HS-27A (cell line): ENCODE data around the gene NFKBIE.

ENCODE experiments used
- DNase-seq: peaks from one replicate; pipeline ENCODE4 v3.0.0-alpha.2; 2012; ENCODE audit warnings: low read depth, missing footprints

Gene NFKBIE

DNA sequence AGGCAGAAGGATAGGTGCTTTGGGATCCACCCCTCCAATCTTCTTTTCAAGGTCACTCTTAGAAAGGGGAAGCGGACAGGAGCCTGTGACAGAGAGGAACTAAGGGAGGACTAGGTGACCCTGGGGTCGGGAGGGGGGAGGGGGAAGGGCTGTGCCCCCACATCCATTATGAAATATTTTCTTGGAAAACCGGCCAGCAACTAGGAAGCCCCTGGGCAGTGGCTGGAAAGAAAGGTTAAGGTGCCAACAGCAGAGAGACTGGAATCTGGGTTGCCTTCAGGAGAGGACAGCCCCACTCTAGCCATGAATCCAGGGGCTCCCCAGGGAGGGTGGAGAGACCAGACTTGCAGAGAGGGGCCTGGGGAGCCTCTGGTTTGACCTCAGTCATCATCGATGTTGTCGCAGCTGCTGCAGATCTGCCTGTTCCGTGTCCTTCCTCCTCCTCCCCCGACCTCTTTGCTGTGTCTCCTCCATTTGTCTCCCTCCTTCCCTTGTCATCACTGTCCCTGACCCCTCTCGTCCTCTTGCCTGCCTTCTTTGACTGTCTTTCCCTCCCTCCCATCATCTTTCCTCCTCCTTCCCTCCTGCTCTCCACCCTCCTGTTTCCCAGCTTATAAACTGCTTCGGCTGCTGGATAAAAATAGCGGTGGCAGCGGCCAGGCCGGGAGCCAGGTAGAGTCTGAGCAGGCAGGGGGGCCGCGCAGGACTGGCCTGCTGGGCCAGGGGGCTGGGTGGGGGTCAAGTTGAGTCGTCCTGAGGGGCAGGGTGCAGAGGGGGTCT, 38.8 kb downstream of the NFKBIE start:
- DNase-seq = no peak

DNA sequence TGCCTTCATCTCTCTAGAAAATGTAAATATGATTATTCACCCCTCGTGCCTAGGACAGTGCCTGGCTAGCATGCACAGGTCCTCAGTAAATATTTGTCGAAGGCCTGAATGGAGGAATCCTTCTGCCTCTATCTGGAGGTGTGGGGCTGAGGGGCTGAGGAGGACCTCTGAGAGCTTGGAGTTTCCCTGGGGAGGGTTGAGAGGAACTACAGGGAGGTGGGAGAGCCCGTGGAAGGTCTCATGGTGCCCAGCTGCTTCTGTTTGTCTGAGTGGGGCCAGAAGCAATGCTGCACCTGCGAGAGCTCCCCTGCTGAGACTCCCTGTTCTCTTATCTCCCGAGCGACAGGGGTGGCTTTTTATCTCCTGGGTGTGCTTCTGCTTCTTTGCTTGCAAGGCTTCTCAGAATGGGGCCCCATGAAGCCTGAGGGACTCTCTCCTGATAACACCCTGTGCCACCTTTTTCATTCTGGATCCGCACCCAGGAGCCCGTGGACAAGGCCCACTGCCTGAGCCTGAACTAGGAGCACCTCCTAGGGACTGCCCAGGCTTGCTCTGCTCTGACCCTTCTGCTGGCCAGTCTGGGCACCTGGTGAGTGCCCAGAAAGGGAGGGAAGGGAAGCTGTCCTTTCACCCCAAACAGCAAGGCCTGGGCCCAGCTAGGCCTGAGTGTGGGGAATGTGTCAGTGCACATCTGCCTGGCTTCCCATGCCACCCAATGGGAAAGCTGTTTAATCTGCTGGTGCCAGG, 39.6 kb downstream of the NFKBIE start:
- DNase-seq = no peak

DNA sequence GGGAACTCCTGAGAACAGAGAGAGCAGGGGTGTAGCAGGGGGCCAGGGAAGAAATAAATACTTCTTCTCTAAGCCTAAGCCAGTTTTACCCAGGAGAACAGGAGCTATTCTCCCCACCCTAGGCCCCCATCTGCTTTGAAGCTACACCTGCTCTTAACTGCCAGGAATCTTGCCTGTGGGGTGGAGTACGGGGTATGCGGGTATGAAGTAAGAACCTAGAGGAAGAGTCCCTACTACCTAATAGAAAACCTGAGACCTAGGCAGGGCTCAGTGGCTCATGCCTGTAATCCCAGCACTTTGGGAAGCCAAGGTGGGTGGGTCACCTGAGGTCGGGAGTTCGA, 40.4 kb downstream of the NFKBIE start:
- DNase-seq = no peak

DNA sequence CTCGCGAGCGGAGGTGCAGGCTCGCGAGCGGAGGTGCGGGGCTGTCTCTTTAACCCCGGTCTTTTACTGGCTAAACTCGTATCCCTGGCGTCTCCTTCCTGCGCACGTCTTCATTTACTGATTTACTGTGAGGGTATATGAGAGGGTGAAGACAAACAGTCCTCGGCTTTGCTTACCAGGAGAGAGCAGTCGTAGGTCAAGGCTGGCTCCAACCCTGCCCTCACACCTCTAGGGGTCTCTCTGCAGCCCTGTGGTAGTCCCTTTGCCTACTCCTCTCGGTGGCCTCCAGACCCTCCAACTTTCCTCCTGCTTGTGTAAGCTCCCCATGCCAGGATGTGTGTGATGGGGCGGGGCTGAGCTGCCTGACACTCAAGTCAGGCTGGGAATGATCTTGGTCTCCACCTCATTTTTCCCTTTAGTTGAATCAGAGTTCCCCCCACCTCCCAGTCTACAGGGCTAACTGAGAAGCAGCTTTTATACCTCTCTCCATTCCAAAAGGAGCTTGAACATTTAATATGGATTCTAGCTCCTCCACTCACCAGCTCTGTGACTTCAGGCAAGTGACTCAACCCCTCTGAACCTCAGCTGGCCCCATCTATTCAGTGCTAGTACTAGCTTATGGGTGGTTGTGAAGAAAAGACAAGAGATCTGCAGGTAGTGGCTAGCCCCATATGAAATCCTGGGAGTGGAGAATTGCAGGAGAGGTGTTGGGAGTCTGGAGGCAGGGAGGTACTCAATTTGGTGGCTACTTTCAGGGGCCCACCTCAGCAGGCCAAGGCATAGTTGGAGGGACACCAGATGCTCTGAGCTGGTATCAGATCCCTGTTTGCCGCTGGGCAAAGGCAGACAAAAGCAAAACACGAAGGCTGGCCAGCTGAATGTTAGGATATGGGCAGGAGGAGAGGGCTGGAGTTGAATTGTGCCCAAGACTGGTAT, 41.1 kb downstream of the NFKBIE start:
- DNase-seq = no peak

DNA sequence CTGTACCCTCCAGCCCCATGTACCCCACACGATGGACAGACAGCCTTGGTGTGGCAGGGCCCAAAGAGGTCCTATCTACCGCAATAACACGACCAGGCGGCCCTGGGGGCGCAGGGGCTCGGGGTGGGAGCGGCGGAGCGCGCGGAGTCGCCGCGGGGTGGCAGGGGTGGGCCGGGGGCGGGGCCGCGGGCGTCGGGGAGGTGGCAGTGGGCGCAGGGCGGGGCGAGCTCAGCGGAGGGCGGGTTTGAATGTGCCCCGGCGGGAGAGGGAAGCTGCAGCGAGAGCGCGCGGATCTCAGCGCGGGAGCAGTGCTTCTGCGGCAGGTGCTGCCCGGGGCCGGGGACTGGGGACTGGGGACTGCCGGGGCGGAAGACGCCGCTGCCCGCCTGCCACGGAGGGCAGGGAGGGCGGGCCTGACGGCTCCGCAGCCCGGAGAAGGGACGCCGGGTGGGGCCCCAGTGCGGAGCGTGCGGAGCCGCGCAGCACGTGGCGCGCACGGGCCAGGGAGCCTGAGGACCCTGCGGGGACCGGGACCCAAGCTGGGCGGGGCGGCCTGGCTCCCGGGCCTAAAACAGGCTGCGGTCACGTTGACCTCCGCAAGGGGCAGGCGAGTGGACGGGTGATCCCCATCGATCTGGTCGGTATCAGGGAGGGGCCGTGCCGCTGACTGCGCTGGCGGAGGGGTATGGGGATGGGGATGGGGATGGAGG, 41.9 kb downstream of the NFKBIE start, which contains the start of gene SLC29A1:
Gene SLC29A1, plus strand, starts transcription at position 277 of the 710 bp plus-strand sequence. CDS start 3,719 bp downstream, outside the sequence.
- DNase-seq = no peak

DNA sequence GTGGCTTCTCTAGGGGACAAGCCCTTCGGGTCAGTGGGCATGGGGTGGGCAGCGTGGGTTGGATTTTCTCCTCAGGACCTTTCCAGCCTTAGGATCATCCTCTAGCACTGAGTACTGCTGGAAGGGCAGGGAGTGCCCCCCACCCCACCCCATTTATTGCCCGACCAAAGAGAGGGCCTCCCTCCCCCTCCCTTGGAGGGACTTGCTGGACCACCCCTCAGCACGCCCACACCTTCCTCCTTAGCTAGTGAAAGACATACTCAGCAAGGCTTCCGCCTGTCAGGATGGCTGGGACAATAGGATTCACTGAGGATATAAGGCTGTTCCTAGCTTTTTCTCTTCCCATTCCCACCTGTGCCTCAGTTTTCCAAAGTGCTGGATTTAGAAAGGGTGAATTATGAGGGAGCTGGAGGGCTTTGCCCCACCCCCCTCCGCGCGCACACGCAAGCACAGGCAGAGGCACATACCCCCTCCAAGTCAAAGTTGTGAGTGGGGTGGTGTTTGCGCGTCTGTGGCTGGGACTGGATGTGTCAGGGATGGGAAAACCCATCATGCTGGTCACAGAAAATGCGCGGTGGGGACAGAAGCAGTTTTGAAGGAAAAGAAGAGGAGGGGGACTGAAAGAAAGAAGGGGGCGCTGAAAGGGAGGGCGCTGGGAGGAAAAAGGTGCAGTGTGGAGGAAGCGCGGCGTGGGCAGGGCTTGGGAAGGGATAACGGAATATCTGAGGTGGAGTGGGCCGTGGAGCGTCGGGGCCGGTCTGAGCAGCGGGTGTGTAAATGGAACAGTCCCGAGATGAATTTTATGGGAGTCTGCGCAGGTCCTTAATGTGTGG, 42.6 kb downstream of the NFKBIE start:
- no peak for DNase-seq

DNA sequence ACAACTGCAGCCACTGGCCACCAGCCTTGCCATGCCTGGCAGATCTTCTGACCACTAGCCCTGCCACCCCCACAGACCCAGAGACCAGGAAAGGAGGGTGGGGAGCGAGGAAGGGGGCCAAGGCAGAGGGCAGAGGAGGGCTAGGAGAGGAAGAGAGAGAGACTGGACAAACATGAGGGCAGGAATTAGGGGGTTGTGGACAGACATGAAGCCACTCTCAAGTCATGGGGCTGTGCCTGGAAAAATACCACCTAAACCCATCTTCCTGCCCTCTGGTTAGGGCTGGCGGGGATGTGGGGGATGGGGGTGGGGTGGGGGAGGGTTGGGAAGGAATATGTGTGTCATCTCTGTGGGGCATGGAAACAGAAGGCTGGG, 43.4 kb downstream of the NFKBIE start:
- no peak for DNase-seq

DNA sequence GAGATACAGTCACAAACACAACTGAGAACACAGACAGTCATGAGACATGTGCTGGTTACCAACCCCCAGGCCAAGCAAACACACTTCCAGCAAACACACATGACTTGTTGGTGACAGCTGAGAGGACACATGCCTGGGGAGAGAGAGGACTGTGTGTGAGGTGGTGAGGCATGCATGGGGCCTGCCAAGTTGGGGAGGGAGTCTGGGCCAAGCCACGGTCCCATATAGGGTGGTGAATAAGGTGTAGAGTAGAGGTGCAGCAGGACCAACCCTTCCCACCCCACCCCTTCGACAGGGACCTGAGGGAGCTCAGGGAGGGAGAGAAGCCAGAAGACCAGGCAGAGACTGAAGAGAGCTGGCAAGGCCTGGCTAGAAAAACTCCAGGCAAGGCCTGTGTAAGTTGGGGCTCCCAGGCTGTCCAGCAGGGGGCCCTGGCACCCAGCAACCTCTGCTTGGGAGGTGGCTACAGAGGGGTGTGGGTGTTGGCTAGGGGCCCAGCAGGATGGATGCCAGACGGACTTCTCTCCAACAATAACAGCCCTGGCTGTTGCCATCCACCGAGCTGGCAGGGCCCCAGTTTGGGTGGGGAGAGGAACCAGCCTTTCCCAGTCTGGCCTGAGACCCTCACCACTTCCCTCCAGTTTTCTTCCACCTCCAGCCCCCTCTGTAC, 43.9 kb downstream of the NFKBIE start:
- peak; percentile 93 for DNase-seq

DNA sequence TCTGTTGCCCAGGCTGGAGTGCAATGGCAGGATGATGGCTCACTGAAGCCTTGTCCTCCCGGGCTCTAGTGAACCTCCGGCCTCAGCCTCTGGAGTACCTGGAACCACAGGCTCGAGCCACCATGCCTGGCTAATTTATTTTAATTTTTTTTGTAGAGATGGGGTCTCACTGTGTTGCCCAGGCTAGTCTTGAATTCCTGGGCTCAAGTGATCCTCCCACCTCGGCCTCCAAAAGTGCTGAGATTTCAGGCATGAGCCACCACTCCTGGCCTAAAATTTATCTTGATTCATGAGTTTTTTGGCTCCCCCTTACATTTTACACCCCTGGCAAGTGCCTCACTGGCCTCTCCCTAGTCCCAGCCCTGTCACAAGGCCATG, 44.4 kb downstream of the NFKBIE start:
- no peak for DNase-seq

DNA sequence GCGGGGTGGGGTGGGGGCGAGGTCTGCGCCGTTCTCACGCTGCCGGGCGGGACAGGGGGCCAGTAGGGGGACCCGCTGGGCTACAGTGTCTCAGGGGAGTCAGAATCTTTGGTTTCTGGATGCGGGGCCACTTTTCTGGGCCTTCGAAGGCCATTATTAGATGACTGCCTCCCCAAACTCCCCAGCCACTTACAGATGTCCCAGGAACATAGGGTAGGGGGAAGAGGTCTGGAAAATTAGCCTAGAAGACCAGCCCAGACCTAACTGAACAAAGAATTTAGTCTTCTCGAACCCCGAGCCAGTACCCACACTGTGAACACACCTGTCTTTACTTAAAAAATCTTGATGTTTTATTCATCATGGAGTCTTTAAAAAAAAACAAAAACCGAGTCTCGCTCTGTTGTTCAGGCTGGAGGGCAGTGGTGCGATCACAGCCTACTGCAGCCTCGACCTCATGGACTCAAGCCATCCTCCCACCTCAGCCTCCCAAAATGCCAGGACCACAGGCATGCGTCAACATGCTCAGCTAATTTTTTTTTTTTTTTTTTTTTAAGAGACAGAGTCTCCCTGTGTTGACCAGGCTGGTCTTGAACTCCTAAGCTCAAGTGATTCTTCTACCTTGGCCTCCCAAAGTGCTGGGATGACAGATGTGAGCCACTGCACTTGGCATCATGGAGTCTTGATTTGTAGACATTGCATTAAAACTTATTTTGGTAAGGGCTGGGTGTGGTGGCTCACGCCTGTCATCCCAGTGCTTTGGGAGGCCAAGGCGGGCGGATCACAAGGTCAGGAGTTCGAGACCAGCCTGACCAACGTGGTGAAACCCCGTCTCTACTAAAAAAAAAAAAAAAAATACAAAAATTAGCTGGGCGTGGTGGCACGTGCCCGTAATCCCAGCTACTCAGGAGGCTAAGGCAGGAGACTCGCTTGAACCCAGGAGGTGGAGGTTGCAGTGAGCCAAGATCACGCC, 45.3 kb downstream of the NFKBIE start:
- no peak for DNase-seq

DNA sequence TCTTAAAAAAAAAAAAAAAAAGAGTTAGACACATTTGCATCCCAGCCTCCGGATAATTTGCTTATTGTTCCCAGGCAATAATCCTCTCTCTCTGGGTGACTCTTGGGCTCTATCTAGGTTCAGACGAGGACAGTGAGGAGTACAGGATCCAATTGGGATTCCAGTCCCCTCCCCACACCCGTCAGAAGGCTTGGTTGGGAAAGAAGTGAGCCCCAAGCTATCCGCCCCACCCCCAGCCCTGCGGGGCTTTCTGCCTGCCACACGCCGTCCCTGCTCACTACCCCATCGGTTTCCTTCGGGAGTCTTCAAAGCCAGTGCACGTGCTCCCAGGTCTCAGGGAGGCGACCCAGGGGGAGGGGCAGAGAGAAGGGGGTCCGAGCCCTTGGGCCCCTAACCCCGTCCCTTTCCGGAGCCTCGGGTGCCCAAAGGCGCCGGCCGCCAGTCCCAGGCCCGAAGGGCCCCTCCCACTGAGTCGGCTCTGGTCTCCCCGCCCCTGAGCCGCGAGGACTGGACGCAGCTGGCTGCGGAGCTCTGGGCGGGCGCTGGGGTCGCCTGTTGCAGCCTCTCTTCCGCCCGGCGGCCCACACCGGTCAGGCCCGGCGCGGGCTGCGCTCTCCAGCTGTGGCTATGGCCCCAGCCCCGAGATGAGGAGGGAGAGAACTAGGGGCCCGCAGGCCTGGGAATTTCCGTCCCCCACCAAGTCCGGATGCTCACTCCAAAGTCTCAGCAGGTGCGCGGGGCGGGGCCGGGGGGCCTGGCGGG, 46.1 kb downstream of the NFKBIE start:
- DNase-seq = no peak

DNA sequence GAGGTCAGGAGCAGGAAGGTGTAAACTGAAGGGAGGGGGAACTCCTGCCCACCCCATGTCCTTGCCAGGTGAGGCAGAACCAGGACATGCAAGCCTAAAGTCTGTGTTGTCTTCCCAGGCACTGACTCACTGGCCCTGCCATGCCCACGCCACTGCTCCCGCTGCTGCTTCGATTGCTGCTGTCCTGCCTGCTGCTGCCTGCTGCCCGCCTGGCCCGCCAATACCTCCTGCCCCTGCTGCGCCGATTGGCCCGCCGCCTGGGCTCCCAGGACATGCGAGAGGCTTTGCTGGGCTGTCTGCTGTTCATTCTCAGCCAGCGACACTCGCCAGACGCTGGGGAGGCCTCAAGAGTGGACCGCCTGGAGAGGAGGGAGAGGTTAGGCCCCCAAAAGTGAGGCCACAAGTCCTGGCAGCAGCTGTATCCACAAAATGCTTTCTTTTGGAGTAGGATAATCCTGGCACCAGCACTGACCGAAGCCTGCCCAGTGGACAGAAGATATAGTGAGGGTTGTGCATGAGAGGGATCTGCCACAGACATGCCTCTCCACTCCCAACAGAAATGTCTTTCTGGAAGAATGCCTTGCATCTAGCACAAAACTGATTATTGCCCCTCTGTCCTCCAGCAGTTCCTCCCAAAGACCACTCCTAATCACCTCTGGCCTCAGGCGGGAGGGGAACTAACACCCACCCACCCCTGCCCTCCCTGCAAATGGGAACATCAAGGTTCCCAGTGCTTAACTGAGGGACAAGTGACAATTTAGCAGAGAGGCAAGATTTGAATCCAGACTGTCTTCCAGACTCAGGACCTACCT, 47.8 kb downstream of the NFKBIE start:
- no peak for DNase-seq

DNA sequence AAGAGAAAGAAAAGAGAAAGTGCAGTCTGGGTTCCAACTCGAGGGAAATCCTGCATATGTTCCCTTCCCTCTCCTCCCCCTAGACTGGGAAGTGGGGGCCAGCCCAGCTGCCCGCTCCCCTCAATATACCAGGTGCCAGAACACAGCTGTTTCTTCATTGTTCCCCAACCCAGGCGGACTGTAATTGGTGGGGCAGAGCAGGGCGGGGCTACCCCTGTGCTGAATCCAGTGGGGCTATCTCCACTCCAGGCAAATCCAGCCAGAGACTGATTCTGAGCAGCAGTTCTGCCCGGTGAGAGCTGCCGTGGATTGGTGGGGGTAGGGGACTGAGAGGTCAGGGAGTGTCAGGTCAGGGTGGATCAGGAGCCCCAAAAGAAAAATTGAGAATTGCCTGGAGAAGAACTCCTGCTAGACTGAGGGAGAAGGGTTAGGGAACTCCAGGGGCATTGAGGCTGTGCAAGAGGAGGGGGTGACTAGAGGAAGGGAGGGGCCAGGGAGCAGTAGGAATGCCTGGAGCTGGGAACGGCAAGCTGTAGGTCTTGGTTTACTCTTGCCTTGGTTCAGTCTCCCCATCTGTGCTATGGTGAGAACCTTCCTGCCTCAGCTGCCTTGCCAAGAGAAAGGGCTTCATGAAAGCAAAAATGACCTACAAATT, 48.5 kb downstream of the NFKBIE start, which contains the start of gene MYMX:
Gene MYMX, plus strand, starts transcription at position 250 of the 655 bp plus-strand sequence. CDS start 546 bp downstream, outside the sequence.
- DNase-seq = no peak

DNA sequence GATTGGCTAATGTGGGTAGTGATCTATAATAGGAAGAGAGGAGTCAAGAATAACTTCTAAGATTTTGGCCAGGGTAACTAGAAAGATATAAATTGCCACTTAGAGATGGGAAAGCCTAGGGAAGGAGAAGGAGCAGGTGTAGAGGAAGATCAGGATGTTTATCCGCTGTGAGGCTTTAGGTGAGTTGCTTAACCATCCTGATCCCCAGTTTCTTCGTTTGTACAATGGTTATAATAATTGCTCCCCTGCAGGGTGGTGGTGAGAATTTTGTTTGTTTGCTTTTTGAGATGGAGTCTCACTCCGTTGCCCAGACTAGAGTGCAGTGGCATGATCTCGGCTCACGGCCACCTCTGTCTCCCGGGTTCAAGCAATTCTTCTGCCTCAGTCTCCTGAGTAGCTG, 51.0 kb downstream of the NFKBIE start:
- DNase-seq = no peak

DNA sequence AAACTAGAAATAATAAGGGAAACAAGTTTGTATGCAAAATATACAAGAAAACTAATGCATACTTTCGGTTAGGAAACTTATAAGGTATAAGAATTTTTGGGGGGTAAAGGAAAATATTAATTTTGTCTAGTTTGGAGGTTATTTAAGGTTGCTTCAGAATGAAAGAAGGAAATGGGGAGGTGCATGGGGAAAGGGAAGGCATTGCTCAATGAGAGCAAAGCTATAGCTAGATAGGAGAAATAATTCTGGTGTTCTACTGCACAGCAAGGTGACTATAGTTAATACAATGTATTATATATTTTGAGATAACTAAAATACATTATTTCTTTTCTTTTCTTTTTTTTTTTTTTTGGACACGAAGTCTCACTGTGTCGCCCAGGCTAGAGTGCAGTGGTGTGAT, 54.1 kb downstream of the NFKBIE start:
- no peak for DNase-seq
